GM12878 (cell line): ENCODE measurements around the gene ZFYVE21. TPM values are rescaled to one million over a fixed set of nuclear protein-coding genes. Genes with fewer than 3 reads are reported as not detected.

Experiments used
- ATAC-seq: fragments of 200-7000 bp; cut with Tn5 transposase; 3 replicates; pipeline ENCODE4 v1.9.1; 2020; ENCODE audit warnings: mild to moderate bottlenecking, moderate library complexity
- BruUV-seq: library from RNA; stranded (reverse); fragments of 400-500 nt; replicated peaks from 2 replicates; lab custom pipeline; 2021; lab: Mats Ljungman, UMichigan
- CTCF ChIA-PET: fragments of 300-600 bp; sonication (Branson Sonifier 250); formaldehyde crosslinking; extraction: SDS; loops from one replicate; lab custom pipeline; 2021; ENCODE audit warnings: inconsistent platforms; lab: Yijun Ruan, JAX
- POLR2A ChIA-PET: fragments of 350-600 bp; formaldehyde crosslinking; extraction: SDS; loops from one replicate; lab custom pipeline; 2021; ENCODE audit warnings: inconsistent platforms; lab: Charles Lee
- RAD21 ChIA-PET: fragments of 300-600 bp; sonication (Branson Sonifier 250); formaldehyde crosslinking; loops from one replicate; lab custom pipeline; 2023; ENCODE audit warnings: antibody characterized with exemption; ENCODE audit not compliant: unreplicated experiment; lab: Charles Lee
- SMC1A ChIA-PET: fragments of 300-600 bp; sonication (Branson Sonifier 250); formaldehyde crosslinking; loops from one replicate; lab custom pipeline; 2023; ENCODE audit not compliant: unreplicated experiment, uncharacterized antibody; lab: Charles Lee
- DNase-seq: peaks from one replicate; pipeline ENCODE4 v3.0.0-alpha.2; 2011; ENCODE audit warnings: low read depth, low spot score
- FAIRE-seq: peaks from 3 replicates; lab custom pipeline; 2011; peaks lifted over from hg19 to GRCh38; lab: Jason Lieb, UNC
- H2AFZ ChIP-seq: 2 replicates; pipeline ENCODE4 v1.6.0; 2011; ENCODE audit warnings: low read depth, low read length, control low read depth; ENCODE audit not compliant: control insufficient read depth
- H3K27ac ChIP-seq: 2 replicates; pipeline ENCODE4 v1.5.1; 2011; ENCODE audit warnings: control low read depth; ENCODE audit not compliant: control insufficient read depth, insufficient read depth
- H3K27me3 ChIP-seq, 2 experiments: replicated peaks in 1 of 2; 2 replicates each; pipeline versions ENCODE4 v1.6.0 to v1.6.1; 2011; ENCODE audit warnings: low read length in 1 of 2; ENCODE audit not compliant: control insufficient read depth in 2 of 2, insufficient read depth in 2 of 2
- H3K36me3 ChIP-seq, 2 experiments: 2 replicates each; pipeline ENCODE4 v1.5.1; 2011; ENCODE audit warnings: low read length in 1 of 2; ENCODE audit not compliant: control insufficient read depth in 2 of 2, insufficient read depth in 2 of 2
- H3K4me1 ChIP-seq: 2 replicates; pipeline ENCODE4 v1.6.1; 2011; ENCODE audit warnings: mild to moderate bottlenecking, low read length, moderate library complexity, mixed read lengths; ENCODE audit not compliant: control insufficient read depth, insufficient read depth
- H3K4me2 ChIP-seq: 2 replicates; pipeline ENCODE4 v1.6.0; 2011; ENCODE audit warnings: control low read depth; ENCODE audit not compliant: control insufficient read depth, insufficient read depth
- H3K4me3 ChIP-seq: fragments of 200-600 bp; sonication (generic); 2 replicates; pipeline ENCODE4 v1.5.1; 2016
- H3K79me2 ChIP-seq: 2 replicates; pipeline ENCODE4 v1.6.0; 2011; ENCODE audit warnings: low read length; ENCODE audit not compliant: control insufficient read depth, insufficient read depth
- H3K9ac ChIP-seq: 2 replicates; pipeline ENCODE4 v1.8.0; 2011; ENCODE audit warnings: low read length, control low read depth, mixed read lengths; ENCODE audit not compliant: control insufficient read depth, insufficient read depth
- H3K9me3 ChIP-seq: replicated peaks from 3 replicates; pipeline ENCODE4 v1.5.1; 2011; ENCODE audit warnings: mild to moderate bottlenecking, low read length; ENCODE audit not compliant: control insufficient read depth, insufficient read depth
- H4K20me1 ChIP-seq: 2 replicates; pipeline ENCODE4 v1.6.0; 2011; ENCODE audit not compliant: control insufficient read depth, insufficient read depth
- HDAC6 ChIP-seq: fragments of 200-600 bp; sonication (generic); IDR thresholded peaks from one replicate; pipeline ENCODE4 v1.8.0; 2017; ENCODE audit warnings: antibody characterized with exemption; ENCODE audit not compliant: unreplicated experiment
- PML ChIP-seq: IDR thresholded peaks from 2 replicates; pipeline ENCODE4 v1.6.1; 2012; ENCODE audit warnings: low read length, inconsistent platforms
- POLR2A ChIP-seq: IDR thresholded peaks from 2 replicates; pipeline ENCODE4 v1.6.1; 2011; ENCODE audit warnings: low read depth, mild to moderate bottlenecking, low read length
- SUZ12 ChIP-seq: fragments of 200-600 bp; sonication (generic); IDR thresholded peaks from one replicate; pipeline ENCODE4 v1.6.1; 2018; ENCODE audit warnings: antibody characterized with exemption, mild to moderate bottlenecking; ENCODE audit not compliant: unreplicated experiment
- WGBS: methylation state at CpG from one replicate; pipeline ENCODE4 v1.1.6; 2016; ENCODE audit warnings: low lambda C conversion rate; ENCODE audit not compliant: insufficient replicate concordance, insufficient coverage; ENCODE audit errors: missing lambda C conversion rate; 5-methylcytosine and 5-hydroxymethylcytosine counted together
- in situ Hi-C: fragments of 300-500 bp; cut with MboI; formaldehyde crosslinking; loops from 9 replicates; pipeline ENCODE4 v1.14.3; 2018; ENCODE audit warnings: mixed read lengths
- intact Hi-C: fragments of 100-400 bp; cut with micrococcal nuclease; formaldehyde crosslinking; loops from one replicate; pipeline ENCODE4 v1.14.2; 2022; ENCODE audit not compliant: unreplicated experiment
- polyA plus RNA-seq, 11 experiments: library from polyadenylated mRNA; depleted of rRNA in 4 of 11; unstranded in 6 of 11; stranded (reverse) in 5 of 11; fragments of >200 nt; fragmentation: Nextera tagmentation in 4 of 11; fragmentation: Illumina TruSeq in 1 of 11; extraction: Ambion mirVana in 4 of 11; extraction: Trizol in 1 of 11; gene quantifications; 1 replicate in 1 of 11; 2 replicates in 10 of 11; pipeline versions ENCODE4 v1.2.1 to v1.2.3, GENCODE V29; 2011 to 2016; ENCODE audit warnings: inconsistent platforms in 2 of 11, missing spikeins in 2 of 11, low read depth in 1 of 11
- total RNA-seq, 4 experiments: library from RNA; depleted of rRNA in 3 of 4; stranded (reverse); fragments of >200 nt in 3 of 4; fragmentation: Illumina TruSeq in 1 of 4; extraction: Trizol in 1 of 4; gene quantifications; 2 replicates each; pipeline versions ENCODE4 v1.2.1 to v1.2.3, GENCODE V29; 2013 to 2021

The ZFYVE21 gene
- total and polyA plus RNA-seq, 10 of the 15 experiments (the other 5 are each of a cell fraction or from before 2014, with no cell fraction given): 0.79 to 21.7 (median 13.8) TPM

DNA sequence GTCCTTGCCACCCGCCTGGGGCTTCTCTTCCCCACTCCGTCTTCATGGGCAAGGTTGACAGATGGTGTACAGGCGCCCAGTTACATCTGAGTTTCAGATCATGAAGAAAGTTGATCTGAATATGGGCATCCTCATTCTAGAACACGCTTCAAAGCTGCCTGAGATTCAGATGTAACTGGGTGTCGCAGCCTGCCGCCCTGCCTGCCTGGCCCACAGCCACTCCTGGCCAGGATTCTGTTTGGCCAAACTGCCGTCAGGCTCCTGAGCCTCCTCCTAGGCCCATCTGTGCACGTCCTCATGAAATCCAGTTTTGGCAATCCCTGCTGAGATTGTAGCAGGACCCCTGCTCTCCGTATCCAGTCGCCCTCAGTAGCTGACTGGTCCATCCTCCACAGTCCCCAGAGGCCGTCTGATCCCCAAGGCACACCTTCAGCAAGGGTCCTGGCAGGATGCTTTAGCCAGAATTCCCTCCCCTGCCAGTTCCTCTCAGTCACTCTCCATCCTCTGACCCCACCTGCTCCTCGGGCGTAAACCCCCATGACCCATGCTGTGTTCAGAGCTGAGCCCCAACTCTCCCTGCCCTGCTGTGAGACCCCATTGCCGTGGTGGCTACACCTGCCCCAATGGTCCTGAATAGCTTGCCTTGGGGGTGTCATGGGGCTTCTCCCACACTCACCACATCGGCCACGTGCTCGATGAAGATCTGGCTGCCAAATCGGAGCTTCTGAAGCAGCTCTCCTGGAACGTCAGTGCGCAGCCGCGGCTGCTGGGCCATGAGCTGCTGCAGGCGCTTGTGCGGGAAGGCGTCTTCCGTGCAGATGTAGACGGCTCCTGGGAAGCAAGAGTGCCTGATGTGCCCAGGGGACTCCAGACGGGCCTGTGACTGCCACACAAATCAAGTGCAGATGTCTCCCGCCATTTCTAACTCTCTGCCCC lies 12.8 kb upstream of the ZFYVE21 start:
- TF ChIP-seq HDAC6: no peak
- WGBS: 92% methylated on average over 29 of the region's 29 CpGs
- Histone ChIP-seq H3K4me3 (no peak overlapping the region), H3K4me1 (no peaks in the 10 kb centered on the region), H3K36me3 (peaks cover 5 to 47% of the 10 kb centered on the region in 2 experiments; a peak in 3 of 4 replicates), H3K27ac (no peak overlapping the region), H2AFZ (no peak overlapping the region), H3K9me3 (no peaks in the 10 kb centered on the region), H3K79me2 (no peaks in the 10 kb centered on the region), H4K20me1 (no peaks in the 10 kb centered on the region), H3K27me3 (no peaks in the 10 kb centered on the region), H3K9ac (no peak overlapping the region), H3K4me2 (no peak overlapping the region)
- ChIA-PET CTCF (interaction anchor here (1.3 kb wide), 1 partner anchor 11 kb away, joined by 5 read pairs; no protein-coding TSS in a partner anchor), RAD21 (no interaction called here), POLR2A (no interaction called here), SMC1A (no interaction called here)
- intact Hi-C loops: no loop called here
- DNase-seq: no peak
- no peak for FAIRE-seq
- ATAC-seq: no peak
- no TSS peak for BruUV-seq
- in situ Hi-C loops: no loop called here

DNA sequence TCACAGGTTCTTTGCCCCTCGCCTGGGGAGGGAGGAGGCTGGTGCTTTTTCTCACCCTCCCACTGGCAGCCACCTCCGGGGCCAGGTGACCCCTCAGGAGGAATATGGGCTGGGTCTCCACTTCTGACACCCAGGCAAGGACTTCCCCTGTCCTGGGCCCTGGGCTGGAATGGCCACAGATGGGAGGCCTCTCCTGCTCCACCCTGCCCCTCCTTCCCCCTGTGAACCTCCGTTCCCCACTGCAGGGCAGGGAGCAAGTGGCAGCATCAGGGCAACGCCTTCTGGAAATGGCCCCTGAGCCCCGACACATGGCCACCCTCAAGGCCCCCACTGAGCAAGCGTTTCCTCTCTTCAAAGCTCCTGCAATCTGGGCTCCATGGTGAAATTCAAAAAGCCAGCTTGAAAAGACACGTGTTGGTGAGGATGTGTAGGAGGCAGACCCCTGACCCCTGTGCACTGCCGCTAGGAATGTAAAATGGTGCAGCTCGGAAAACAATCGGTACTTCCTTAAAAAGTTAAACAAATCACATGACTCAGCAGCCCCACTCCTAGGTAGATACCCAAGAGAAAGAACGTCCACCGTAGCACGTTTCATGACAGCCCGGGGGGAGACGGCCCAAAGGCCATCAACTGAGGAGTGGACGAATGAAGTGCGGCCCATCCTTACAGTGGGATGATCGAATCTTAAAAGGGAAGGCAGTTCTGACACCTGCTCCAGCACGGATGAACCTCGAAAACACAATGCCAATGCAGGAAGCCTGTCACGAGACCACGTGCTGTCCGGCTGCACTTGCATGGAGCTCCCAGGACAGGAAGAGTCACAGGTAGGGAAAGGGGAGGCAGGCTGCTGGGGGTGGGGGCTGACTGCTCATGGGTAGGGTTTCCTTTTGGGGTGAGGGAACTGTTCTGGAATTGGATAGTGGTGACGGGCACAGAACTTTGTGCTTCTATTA lies 11.9 kb upstream of the ZFYVE21 start:
- CTCF ChIA-PET: interaction anchor here (1.3 kb wide), 1 partner anchor 11 kb away, joined by 5 read pairs; no protein-coding TSS in a partner anchor

More for the DNA sequence above, 11.9 kb upstream of the ZFYVE21 start:
- Histone ChIP-seq H3K4me2 (no peak overlapping the region), H3K27ac (no peak overlapping the region), H3K36me3 (peaks cover 8 to 49% of the 10 kb centered on the region in 2 experiments; a peak in 3 of 4 replicates), H3K27me3 (no peaks in the 10 kb centered on the region), H3K9ac (no peak overlapping the region), H3K4me1 (no peaks in the 10 kb centered on the region), H2AFZ (no peak overlapping the region), H4K20me1 (no peaks in the 10 kb centered on the region), H3K79me2 (no peaks in the 10 kb centered on the region), H3K9me3 (no peaks in the 10 kb centered on the region), H3K4me3 (no peak overlapping the region)
- ChIA-PET POLR2A (no interaction called here), RAD21 (no interaction called here), SMC1A (no interaction called here)
- FAIRE-seq (no peak), ATAC-seq (no peak), DNase-seq (no peak)
- TF ChIP-seq PML (0 out of 2 replicates have a peak, but pooled peaks have one; percentile 41), POLR2A (peak; percentile 44; the same call in 1 of the 2 replicates), SUZ12 (no peak)
- in situ Hi-C loops (no loop called here), intact Hi-C loops (no loop called here)
- BruUV-seq: no TSS peak
- WGBS: 89% methylated on average over 21 of the region's 24 CpGs
